HepG2 (cell line): ENCODE measurements around the gene ASB16. TPM values are rescaled to one million over a fixed set of nuclear protein-coding genes. Genes with fewer than 3 reads are reported as not detected.

ENCODE experiments used
- GTF2F1 ChIP-seq: fragments of 150-350 bp; IDR thresholded peaks from 2 replicates; pipeline ENCODE4 v1.6.1; 2014; ENCODE audit warnings: low read length
- NCOA2 ChIP-seq: sonication (generic); formaldehyde crosslinking; IDR thresholded peaks from 2 replicates; pipeline ENCODE4 v1.8.0; 2022; ENCODE audit warnings: inconsistent platforms
- RBFOX2 ChIP-seq: fragments of 200-400 bp; formaldehyde crosslinking; IDR thresholded peaks from 2 replicates; pipeline ENCODE4 v1.6.1; 2017; ENCODE audit warnings: low read depth, mild to moderate bottlenecking, low read length
- TCF7 ChIP-seq: sonication (generic); IDR thresholded peaks from 2 replicates; pipeline ENCODE4 v1.6.1; 2016; ENCODE audit warnings: antibody characterized with exemption, low read depth
- ZNF24 ChIP-seq: fragments of 450-650 bp; IDR thresholded peaks from 2 replicates; pipeline ENCODE4 v1.6.1; 2017; ENCODE audit warnings: antibody characterized with exemption, mild to moderate bottlenecking
- ZNF329 ChIP-seq: sonication (generic); formaldehyde crosslinking; IDR thresholded peaks from 2 replicates; pipeline ENCODE4 v1.9.0; 2021; ENCODE audit warnings: low read depth, mild to moderate bottlenecking, missing genetic modification reagents
- ZNF75D ChIP-seq: sonication (generic); formaldehyde crosslinking; IDR thresholded peaks from 2 replicates; pipeline ENCODE4 v1.8.1; 2023; ENCODE audit warnings: missing genetic modification reagents, mild to moderate bottlenecking, borderline replicate concordance
- ZNF772 ChIP-seq: sonication (generic); formaldehyde crosslinking; IDR thresholded peaks from 2 replicates; pipeline ENCODE4 v1.5.0; 2020; ENCODE audit warnings: mild to moderate bottlenecking, missing genetic modification reagents
- polyA plus RNA-seq, 8 experiments: library from polyadenylated mRNA; depleted of rRNA in 3 of 8; stranded (reverse) in 7 of 8; unstranded in 1 of 8; fragments of >200 nt; fragmentation: Illumina TruSeq in 4 of 8; extraction: Trizol in 4 of 8; gene quantifications; 2 replicates each; pipeline versions ENCODE4 v1.2.1 to v1.2.3, GENCODE V29; 2011 to 2016; ENCODE audit warnings: low read depth in 4 of 8, missing spikeins in 1 of 8, mixed read lengths in 1 of 8; ENCODE audit not compliant: insufficient read depth in 1 of 8
- total RNA-seq, 5 experiments: library from RNA; depleted of rRNA; stranded (reverse); fragments of >200 nt; fragmentation: Illumina TruSeq; extraction: Trizol; gene quantifications; 2 replicates each; pipeline ENCODE4 v1.2.3, GENCODE V29; 2016; ENCODE audit warnings: low read depth in 1 of 5
- TF ChIP-seq, protein P1 (sequence below): fragments of 450-650 bp; IDR thresholded peaks from 2 replicates; pipeline ENCODE4 v1.6.1; 2016
- TF ChIP-seq, protein P2 (sequence below): sonication (generic); formaldehyde crosslinking; IDR thresholded peaks from 2 replicates; pipeline ENCODE4 v1.4.0; 2020; ENCODE audit warnings: missing genetic modification reagents
- TF ChIP-seq, protein P3 (sequence below): sonication (generic); formaldehyde crosslinking; IDR thresholded peaks from 2 replicates; pipeline ENCODE4 v1.8.1; 2023; ENCODE audit warnings: missing genetic modification reagents, inconsistent platforms, borderline replicate concordance

ASB16 gene
- total and polyA plus RNA-seq, 2 of the 13 experiments (the other 11 are each of a cell fraction or from before 2014, with no cell fraction given): 0.07 TPM; not detected in 1

- TF ChIP-seq, protein P1, sequence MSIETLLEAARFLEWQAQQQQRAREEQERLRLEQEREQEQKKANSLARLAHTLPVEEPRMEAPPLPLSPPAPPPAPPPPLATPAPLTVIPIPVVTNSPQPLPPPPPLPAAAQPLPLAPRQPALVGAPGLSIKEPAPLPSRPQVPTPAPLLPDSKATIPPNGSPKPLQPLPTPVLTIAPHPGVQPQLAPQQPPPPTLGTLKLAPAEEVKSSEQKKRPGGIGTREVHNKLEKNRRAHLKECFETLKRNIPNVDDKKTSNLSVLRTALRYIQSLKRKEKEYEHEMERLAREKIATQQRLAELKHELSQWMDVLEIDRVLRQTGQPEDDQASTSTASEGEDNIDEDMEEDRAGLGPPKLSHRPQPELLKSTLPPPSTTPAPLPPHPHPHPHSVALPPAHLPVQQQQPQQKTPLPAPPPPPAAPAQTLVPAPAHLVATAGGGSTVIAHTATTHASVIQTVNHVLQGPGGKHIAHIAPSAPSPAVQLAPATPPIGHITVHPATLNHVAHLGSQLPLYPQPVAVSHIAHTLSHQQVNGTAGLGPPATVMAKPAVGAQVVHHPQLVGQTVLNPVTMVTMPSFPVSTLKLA: no peak
- TF ChIP-seq RBFOX2 (no peak), GTF2F1 (no peak), TCF7 (no peak), ZNF24 (no peak), ZNF329 (CRISPR knock-in tag) (no peak), ZNF772 (no peak), NCOA2 (CRISPR knock-in tag) (no peak), ZNF75D (CRISPR knock-in tag) (no peak)
- TF ChIP-seq, protein P2, sequence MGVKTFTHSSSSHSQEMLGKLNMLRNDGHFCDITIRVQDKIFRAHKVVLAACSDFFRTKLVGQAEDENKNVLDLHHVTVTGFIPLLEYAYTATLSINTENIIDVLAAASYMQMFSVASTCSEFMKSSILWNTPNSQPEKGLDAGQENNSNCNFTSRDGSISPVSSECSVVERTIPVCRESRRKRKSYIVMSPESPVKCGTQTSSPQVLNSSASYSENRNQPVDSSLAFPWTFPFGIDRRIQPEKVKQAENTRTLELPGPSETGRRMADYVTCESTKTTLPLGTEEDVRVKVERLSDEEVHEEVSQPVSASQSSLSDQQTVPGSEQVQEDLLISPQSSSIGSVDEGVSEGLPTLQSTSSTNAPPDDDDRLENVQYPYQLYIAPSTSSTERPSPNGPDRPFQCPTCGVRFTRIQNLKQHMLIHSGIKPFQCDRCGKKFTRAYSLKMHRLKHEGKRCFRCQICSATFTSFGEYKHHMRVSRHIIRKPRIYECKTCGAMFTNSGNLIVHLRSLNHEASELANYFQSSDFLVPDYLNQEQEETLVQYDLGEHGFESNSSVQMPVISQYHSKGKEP: no peak
- TF ChIP-seq, protein P3, sequence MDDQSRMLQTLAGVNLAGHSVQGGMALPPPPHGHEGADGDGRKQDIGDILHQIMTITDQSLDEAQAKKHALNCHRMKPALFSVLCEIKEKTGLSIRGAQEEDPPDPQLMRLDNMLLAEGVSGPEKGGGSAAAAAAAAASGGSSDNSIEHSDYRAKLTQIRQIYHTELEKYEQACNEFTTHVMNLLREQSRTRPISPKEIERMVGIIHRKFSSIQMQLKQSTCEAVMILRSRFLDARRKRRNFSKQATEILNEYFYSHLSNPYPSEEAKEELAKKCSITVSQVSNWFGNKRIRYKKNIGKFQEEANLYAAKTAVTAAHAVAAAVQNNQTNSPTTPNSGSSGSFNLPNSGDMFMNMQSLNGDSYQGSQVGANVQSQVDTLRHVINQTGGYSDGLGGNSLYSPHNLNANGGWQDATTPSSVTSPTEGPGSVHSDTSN (CRISPR knock-in tag): no peak
Measured at GRCh38 chr17:44184212-44184810, 13.8 kb downstream of the ASB16 start (continued).
